Measurements from ENCODE around the gene DPCD. TPM values are rescaled to one million over a fixed set of nuclear protein-coding genes. Genes with fewer than 3 reads are reported as not detected.

Gene DPCD
- total and polyA plus RNA-seq, 2 donors (not counting 3 experiments of a cell fraction or from before 2014, with no cell fraction given): 25.3 to 39.3 TPM

GRCh38 chr10:101601541-101601940, 13.4 kb downstream of the DPCD start:
- Histone ChIP-seq H3K79me2 (ENCODE audit: control insufficient read depth, insufficient read depth, low read length) (no peaks in the 10 kb centered on the region), H4K20me1 (replicated peaks; ENCODE audit: control insufficient read depth, extremely low read depth, insufficient read depth, low read length) (no peaks in the 10 kb centered on the region), H3K4me2 (ENCODE audit: insufficient read depth, low read length) (no peak overlapping the region), H3K27me3 (ENCODE audit: control insufficient read depth in 2 of 2, insufficient read depth in 2 of 2, low read length in 2 of 2) (no peaks in the 10 kb centered on the region), H3K4me3 (replicated peaks in 1 of 3; ENCODE audit: insufficient read depth in 1 of 3, low read depth in 1 of 3, low read length in 3 of 3) (no peak overlapping the region), H3K4me1 (ENCODE audit: control insufficient read depth, extremely low read depth, insufficient read depth, low read length) (no peaks in the 10 kb centered on the region), H3K27ac (ENCODE audit: insufficient read depth, low read depth, low read length) (no peak overlapping the region), H3K9ac (replicated peaks; ENCODE audit: extremely low read depth, insufficient read depth, low read length) (no peak overlapping the region), H3K9me1 (replicated peaks; ENCODE audit: control insufficient read depth, extremely low read depth, insufficient read depth, low read length) (no peaks in the 10 kb centered on the region), H3K9me3 (replicated peaks; ENCODE audit: control insufficient read depth, insufficient read depth, low read length) (no peaks in the 10 kb centered on the region), H3K36me3 (ENCODE audit: control insufficient read depth in 2 of 2, extremely low read depth in 1 of 2, insufficient read depth in 2 of 2, low read length in 2 of 2) (no peaks in the 10 kb centered on the region), H2AFZ (ENCODE audit: low read depth, low read length) (no peak overlapping the region)
- dilution Hi-C loops (cut with MboI; ENCODE audit: extremely low pct_ligation_motif_present, low sequenced_read_pairs) (no loop called here), intact Hi-C loops (cut with micrococcal nuclease) (loop anchor here (10.0 kb wide), 1 partner anchor 473 kb away; no protein-coding TSS in a partner anchor)
- POLR2A ChIA-PET: no interaction called here
- BruUV-seq (replicated peaks): no TSS peak
- CTCF ChIA-PET: interaction anchor here (1.1 to 4.9 kb wide), 4 partner anchors 61 to 471 kb away, joined by 3 to 193 read pairs (median 16); partner anchors contain the start of gene NPM3
- no peak for DNase-seq (ENCODE audit: low read depth, low spot score)
- FAIRE-seq: no peak
- TF ChIP-seq, protein P1, sequence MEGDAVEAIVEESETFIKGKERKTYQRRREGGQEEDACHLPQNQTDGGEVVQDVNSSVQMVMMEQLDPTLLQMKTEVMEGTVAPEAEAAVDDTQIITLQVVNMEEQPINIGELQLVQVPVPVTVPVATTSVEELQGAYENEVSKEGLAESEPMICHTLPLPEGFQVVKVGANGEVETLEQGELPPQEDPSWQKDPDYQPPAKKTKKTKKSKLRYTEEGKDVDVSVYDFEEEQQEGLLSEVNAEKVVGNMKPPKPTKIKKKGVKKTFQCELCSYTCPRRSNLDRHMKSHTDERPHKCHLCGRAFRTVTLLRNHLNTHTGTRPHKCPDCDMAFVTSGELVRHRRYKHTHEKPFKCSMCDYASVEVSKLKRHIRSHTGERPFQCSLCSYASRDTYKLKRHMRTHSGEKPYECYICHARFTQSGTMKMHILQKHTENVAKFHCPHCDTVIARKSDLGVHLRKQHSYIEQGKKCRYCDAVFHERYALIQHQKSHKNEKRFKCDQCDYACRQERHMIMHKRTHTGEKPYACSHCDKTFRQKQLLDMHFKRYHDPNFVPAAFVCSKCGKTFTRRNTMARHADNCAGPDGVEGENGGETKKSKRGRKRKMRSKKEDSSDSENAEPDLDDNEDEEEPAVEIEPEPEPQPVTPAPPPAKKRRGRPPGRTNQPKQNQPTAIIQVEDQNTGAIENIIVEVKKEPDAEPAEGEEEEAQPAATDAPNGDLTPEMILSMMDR (IDR thresholded peaks at IDR 0.05; ENCODE audit: extremely low read depth in 1 of 2, insufficient read depth in 1 of 2, low read depth in 1 of 2, low read length in 2 of 2): no peak
- TF ChIP-seq, protein P2, sequence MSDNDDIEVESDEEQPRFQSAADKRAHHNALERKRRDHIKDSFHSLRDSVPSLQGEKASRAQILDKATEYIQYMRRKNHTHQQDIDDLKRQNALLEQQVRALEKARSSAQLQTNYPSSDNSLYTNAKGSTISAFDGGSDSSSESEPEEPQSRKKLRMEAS (IDR thresholded peaks at IDR 0.05; ENCODE audit: insufficient read depth, insufficient read length): no peak
- TF ChIP-seq JUN (IDR thresholded peaks at IDR 0.05; ENCODE audit: borderline replicate concordance, insufficient read depth, insufficient read length, low read depth) (no peak), POLR2A (IDR thresholded peaks at IDR 0.05; ENCODE audit: low read depth, low read length) (no peak), FOS (IDR thresholded peaks at IDR 0.05; ENCODE audit: borderline replicate concordance, insufficient read depth, low read length) (no peak), EZH2 (IDR thresholded peaks at IDR 0.05; ENCODE audit: borderline replicate concordance, low read depth, low read length, severe bottlenecking) (no peak), MYC (IDR thresholded peaks at IDR 0.05; ENCODE audit: low read depth, low read length) (no peak)

Data from endothelial cell of umbilical vein (primary cell).